HCT116 (cell line): Measurements from ENCODE around the gene ELMOD2. TPM values are rescaled to one million over a fixed set of nuclear protein-coding genes. Genes with fewer than 3 reads are reported as not detected.

Source experiments
- ATAC-seq: fragments of 200-7000 bp; cut with Tn5 transposase; 2 replicates; pipeline ENCODE4 v1.9.1; 2020; ENCODE audit warnings: mild to moderate bottlenecking, moderate library complexity
- BruUV-seq: library from RNA; stranded (reverse); fragments of 400-500 nt; replicated peaks from 2 replicates; lab custom pipeline; 2021; lab: Mats Ljungman, UMichigan
- CTCF ChIA-PET: fragments of 300-600 bp; sonication (Branson Sonifier 250); formaldehyde crosslinking; loops from one replicate; lab custom pipeline; 2021; ENCODE audit warnings: antibody characterized with exemption; lab: Charles Lee
- POLR2A ChIA-PET: fragments of 300-600, 350-600 bp; sonication (Branson Sonifier 250); formaldehyde crosslinking; loops from one replicate; lab custom pipeline; 2021; ENCODE audit warnings: antibody characterized with exemption; lab: Charles Lee
- RAD21 ChIA-PET, 2 experiments: fragments of 300-600 bp; sonication (Branson Sonifier 250); formaldehyde crosslinking; loops; one replicate each; lab custom pipeline; 2023; ENCODE audit warnings: low total read pairs in 2 of 2; ENCODE audit not compliant: uncharacterized antibody in 2 of 2, unreplicated experiment in 2 of 2, low non-redundant PET in 1 of 2; lab: Charles Lee
- DNase-seq: peaks from one replicate; pipeline ENCODE4 v3.0.0-alpha.2; 2010; ENCODE audit warnings: low read depth, low spot score
- H2AFZ ChIP-seq: fragments of 200-600 bp; shearing (Covaris generic), sonication (generic); 2 replicates; pipeline ENCODE4 v1.6.1; 2017; ENCODE audit warnings: low read depth, mixed run types, mixed read lengths, antibody characterized with exemption, low read length; ENCODE audit not compliant: poor library complexity, severe bottlenecking
- H3K27ac ChIP-seq: 2 replicates; pipeline ENCODE4 v1.5.1; 2012; ENCODE audit warnings: low read depth, low read length
- H3K27me3 ChIP-seq: fragments of 200-600 bp; sonication (generic); 2 replicates; pipeline ENCODE4 v1.6.1; 2016; ENCODE audit warnings: mixed run types, low read length, mixed read lengths; ENCODE audit not compliant: insufficient read depth
- H3K36me3 ChIP-seq, 2 experiments: fragments of 200-500 bp in 1 of 2; fragments of 200-600 bp in 1 of 2; sonication (Bioruptor generic) in 1 of 2; sonication (generic) in 1 of 2; 2 replicates each; pipeline versions ENCODE4 v1.5.1 to v1.6.1; 2014 to 2016; ENCODE audit warnings: low read length in 2 of 2, inconsistent platforms in 1 of 2, mixed read lengths in 1 of 2, mixed run types in 1 of 2; ENCODE audit not compliant: insufficient read depth in 2 of 2, control insufficient read depth in 1 of 2
- H3K4me1 ChIP-seq, 2 experiments: fragments of 200-600 bp in 1 of 2; sonication (generic) in 1 of 2; 2 replicates each; pipeline versions ENCODE4 v1.5.1 to v1.6.1; 2012 to 2017; ENCODE audit warnings: low read length in 2 of 2, inconsistent platforms in 1 of 2, mild to moderate bottlenecking in 1 of 2, mixed read lengths in 1 of 2, mixed run types in 1 of 2, moderate library complexity in 1 of 2; ENCODE audit not compliant: insufficient read depth in 2 of 2, control insufficient read depth in 1 of 2
- H3K4me2 ChIP-seq: fragments of 200-600 bp; sonication (generic); 2 replicates; pipeline ENCODE4 v1.6.1; 2017; ENCODE audit warnings: mixed run types, low read length, mixed read lengths
- H3K4me3 ChIP-seq, 2 experiments: fragments of 200-600 bp in 1 of 2; sonication (generic) in 1 of 2; replicated peaks in 1 of 2; 2 replicates each; pipeline ENCODE4 v1.5.1; 2011 to 2016; ENCODE audit warnings: low read length in 2 of 2, control low read depth in 1 of 2, low read depth in 1 of 2, mild to moderate bottlenecking in 1 of 2, mixed read lengths in 1 of 2, mixed run types in 1 of 2
- H3K79me2 ChIP-seq: fragments of 200-600 bp; sonication (generic); 2 replicates; pipeline ENCODE4 v1.6.1; 2017; ENCODE audit warnings: mild to moderate bottlenecking, mixed run types, low read length, moderate library complexity, mixed read lengths; ENCODE audit not compliant: insufficient read depth
- H3K9ac ChIP-seq: fragments of 200-600 bp; sonication (generic); 2 replicates; pipeline ENCODE4 v1.6.1; 2016; ENCODE audit warnings: low read length, mixed read lengths
- H3K9me2 ChIP-seq: fragments of 200-600 bp; sonication (generic), shearing (Covaris generic); 2 replicates; pipeline ENCODE4 v1.6.1; 2017; ENCODE audit warnings: mixed run types, mild to moderate bottlenecking, moderate library complexity; ENCODE audit not compliant: insufficient read depth
- H3K9me3 ChIP-seq, 2 experiments: fragments of 200-500 bp in 1 of 2; fragments of 200-600 bp in 1 of 2; sonication (Bioruptor generic) in 1 of 2; sonication (generic) in 1 of 2; 2 replicates each; pipeline ENCODE4 v1.6.1; 2014 to 2017; ENCODE audit warnings: low read length in 2 of 2, mixed read lengths in 2 of 2, inconsistent platforms in 1 of 2, low read depth in 1 of 2, mild to moderate bottlenecking in 1 of 2, mixed run types in 1 of 2, moderate library complexity in 1 of 2; ENCODE audit not compliant: control insufficient read depth in 1 of 2, insufficient read depth in 1 of 2
- H4K20me1 ChIP-seq: fragments of 200-600 bp; sonication (generic), shearing (Covaris generic); 2 replicates; pipeline ENCODE4 v1.6.1; 2017; ENCODE audit warnings: mixed run types, mild to moderate bottlenecking, moderate library complexity; ENCODE audit not compliant: insufficient read depth
- CEBPB ChIP-seq: IDR thresholded peaks from 2 replicates; pipeline ENCODE4 v1.6.1; 2012; ENCODE audit warnings: low read depth
- CTCF ChIP-seq, 3 experiments: fragments of 200-600 bp in 1 of 3; sonication (generic) in 1 of 3; IDR thresholded peaks in 2 of 3; conservative IDR thresholded peaks in 1 of 3; 2 replicates each; pipeline ENCODE4 v1.5.1; 2012 to 2017; ENCODE audit warnings: low read depth in 2 of 3, low read length in 2 of 3, antibody characterized with exemption in 1 of 3, borderline replicate concordance in 1 of 3, control low read depth in 1 of 3, mild to moderate bottlenecking in 1 of 3, mixed read lengths in 1 of 3, mixed run types in 1 of 3, moderate library complexity in 1 of 3; ENCODE audit not compliant: insufficient read depth in 1 of 3
- EGR1 ChIP-seq: IDR thresholded peaks from 2 replicates; pipeline ENCODE4 v1.6.1; 2012; ENCODE audit warnings: low read depth
- ELF1 ChIP-seq: IDR thresholded peaks from 2 replicates; pipeline ENCODE4 v1.6.1; 2012; ENCODE audit warnings: low read depth, borderline replicate concordance
- EZH2 ChIP-seq: fragments of 200-600 bp; sonication (generic); IDR thresholded peaks from 2 replicates; pipeline ENCODE4 v1.6.1; 2017; ENCODE audit warnings: antibody characterized with exemption, mixed run types
- EZH2phosphoT487 ChIP-seq: fragments of 200-600 bp; IDR thresholded peaks from 2 replicates; pipeline ENCODE4 v1.6.1; 2018; ENCODE audit warnings: antibody characterized with exemption, borderline replicate concordance
- FOSL1 ChIP-seq: IDR thresholded peaks from 2 replicates; pipeline ENCODE4 v1.6.1; 2012; ENCODE audit warnings: low read depth
- POLR2A ChIP-seq: IDR thresholded peaks from 2 replicates; pipeline ENCODE4 v1.7.0; 2011; ENCODE audit warnings: borderline replicate concordance; ENCODE audit not compliant: insufficient read depth, insufficient read length; ENCODE audit errors: extremely low read depth
- SRF ChIP-seq: IDR thresholded peaks from 2 replicates; pipeline ENCODE4 v1.6.1; 2012; ENCODE audit warnings: low read depth
- TCF7L2 ChIP-seq: IDR thresholded peaks from 2 replicates; pipeline ENCODE4 v1.7.0; 2011; ENCODE audit warnings: borderline replicate concordance, inconsistent platforms; ENCODE audit not compliant: insufficient read depth, insufficient read length; ENCODE audit errors: extremely low read depth
- YY1 ChIP-seq: IDR thresholded peaks from 2 replicates; pipeline ENCODE4 v1.6.1; 2011; ENCODE audit warnings: low read length, low read depth, moderate library complexity, mild to moderate bottlenecking; ENCODE audit not compliant: insufficient replicate concordance; ENCODE audit errors: extremely low read depth
- intact Hi-C: fragments of 100-400 bp; cut with micrococcal nuclease; formaldehyde crosslinking; loops from 2 replicates; pipeline ENCODE4 v1.10.0; 2022
- total RNA-seq: library from RNA; stranded (reverse); gene quantifications from one replicate; pipeline ENCODE4 v1.2.1, GENCODE V29; 2021; ENCODE audit not compliant: unreplicated experiment

Gene ELMOD2
- total RNA-seq, 1 experiment from 2014 or later: 26.6 TPM

GRCh38 chr4:140581078-140581477, 57.1 kb downstream of the ELMOD2 start:
- Histone ChIP-seq H3K9me2 (no peaks in the 10 kb centered on the region), H2AFZ (no peak overlapping the region), H4K20me1 (no peaks in the 10 kb centered on the region; the same call in 1 of the 2 replicates), H3K79me2 (no peaks in the 10 kb centered on the region), H3K9ac (no peak overlapping the region), H3K27me3 (no peaks in the 10 kb centered on the region), H3K4me2 (no peak overlapping the region), H3K9me3 (no peaks in the 10 kb centered on the region), H3K4me1 (no peaks in the 10 kb centered on the region), H3K27ac (no peak overlapping the region), H3K4me3 (no peak overlapping the region), H3K36me3 (no peaks in the 10 kb centered on the region)
- no peak for DNase-seq
- intact Hi-C loops: no loop called here
- no TSS peak for BruUV-seq
- ChIA-PET CTCF (no interaction called here), RAD21 (no interaction called here), POLR2A (no interaction called here)
- TF ChIP-seq CTCF (IDR thresholded peaks at IDR 0.05 in 2 of 3, conservative IDR thresholded peaks at IDR 0.05 in 1 of 3; ENCODE audit: borderline replicate concordance in 1 of 3, insufficient read depth in 1 of 3, low read depth in 2 of 3, low read length in 2 of 3) (no peak), TCF7L2 (no peak), ELF1 (no peak), EZH2phosphoT487 (no peak), EGR1 (no peak), SRF (no peak), YY1 (no peak), FOSL1 (no peak), CEBPB (no peak), POLR2A (no peak), EZH2 (no peak)
- ATAC-seq: no peak
